B cell (primary cell): ENCODE results near the gene DENND10.

Experiments
- CTCF ChIP-seq: fragments of 200-600 bp; IDR thresholded peaks from one replicate; pipeline ENCODE4 v1.8.0; 2022; ENCODE audit warnings: antibody characterized with exemption, mild to moderate bottlenecking
- EZH2 ChIP-seq: IDR thresholded peaks from 2 replicates; pipeline ENCODE4 v1.6.1; 2012; ENCODE audit warnings: borderline replicate concordance, low read depth, mild to moderate bottlenecking, moderate library complexity, low read length; ENCODE audit not compliant: insufficient read depth, poor library complexity, severe bottlenecking

- TF ChIP-seq CTCF (no peak), EZH2 (no peak)
Measured at GRCh38 chr10:119143657-119144056, 39.7 kb downstream of the DENND10 start.
